GM10847 (cell line): ENCODE results near the gene NEFH.

Source experiments
- POLR2A ChIP-seq: IDR thresholded peaks from 2 replicates; pipeline ENCODE4 v1.6.1; 2011; ENCODE audit not compliant: insufficient read length; ENCODE audit errors: extremely low read depth

NEFH gene

GRCh38 chr22:29480512-29481264, 670 bp downstream of the NEFH start:
- TF ChIP-seq POLR2A, result no peak

DNA sequence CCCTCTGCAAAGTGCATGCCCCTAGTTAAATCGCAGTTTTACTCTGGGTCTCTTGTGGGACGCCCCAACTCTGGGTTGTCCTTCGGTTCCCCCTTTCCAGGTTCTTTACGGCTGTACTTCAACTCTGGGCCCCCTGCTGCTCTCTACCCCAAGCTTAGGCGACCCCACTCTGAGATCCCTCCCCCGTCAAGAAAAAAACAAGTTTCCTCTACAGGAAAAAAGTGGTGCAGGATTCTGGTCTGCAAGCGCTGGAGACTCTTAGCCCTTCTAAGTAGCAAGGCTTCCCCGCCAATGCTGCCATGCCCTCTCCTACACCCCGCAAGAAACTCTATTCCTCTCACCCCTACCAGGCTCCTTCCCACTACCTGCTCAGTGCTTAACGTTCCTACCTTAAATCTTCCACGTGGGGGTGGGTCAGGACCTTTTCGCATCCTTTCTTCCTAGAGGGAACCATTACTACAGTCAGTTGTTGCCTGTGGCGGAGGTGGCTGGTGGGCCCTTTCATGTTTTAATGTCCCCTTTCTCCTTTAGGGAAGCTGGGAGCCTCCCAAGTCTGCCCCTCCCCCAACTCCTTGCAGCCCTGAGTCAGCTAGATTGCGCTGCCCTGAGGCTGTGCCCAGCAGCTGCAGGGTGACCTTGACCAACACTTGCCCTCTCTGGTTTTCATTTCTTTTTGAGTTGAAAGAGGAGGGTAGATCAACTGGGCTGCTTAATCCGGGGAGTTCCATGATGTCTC, 1.4 kb downstream of the NEFH start:
- TF ChIP-seq POLR2A, result no peak

- TF ChIP-seq POLR2A, result no peak
Observed at GRCh38 chr22:29482253-29482652, 2.2 kb downstream of the NEFH start.

DNA sequence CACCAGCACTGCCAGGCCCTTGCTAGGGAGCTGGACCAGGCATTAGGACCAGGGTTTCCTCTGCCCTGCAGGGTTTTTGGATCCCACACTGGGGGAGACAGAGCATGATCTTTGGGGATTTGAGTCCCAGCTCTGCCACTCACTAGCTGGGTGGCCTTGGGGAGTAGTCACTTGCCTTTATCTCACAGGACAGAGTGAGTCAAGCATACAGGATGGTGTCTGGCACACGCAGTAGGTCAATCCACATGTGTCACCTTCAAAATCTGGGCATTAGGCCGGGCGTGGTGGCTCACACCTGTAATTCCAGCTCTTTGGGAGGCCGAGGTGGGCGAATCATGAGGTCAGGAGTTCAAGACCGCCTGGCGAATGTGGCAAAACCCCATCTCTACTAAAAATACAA, 2.7 kb downstream of the NEFH start:
- no peak for TF ChIP-seq POLR2A

DNA sequence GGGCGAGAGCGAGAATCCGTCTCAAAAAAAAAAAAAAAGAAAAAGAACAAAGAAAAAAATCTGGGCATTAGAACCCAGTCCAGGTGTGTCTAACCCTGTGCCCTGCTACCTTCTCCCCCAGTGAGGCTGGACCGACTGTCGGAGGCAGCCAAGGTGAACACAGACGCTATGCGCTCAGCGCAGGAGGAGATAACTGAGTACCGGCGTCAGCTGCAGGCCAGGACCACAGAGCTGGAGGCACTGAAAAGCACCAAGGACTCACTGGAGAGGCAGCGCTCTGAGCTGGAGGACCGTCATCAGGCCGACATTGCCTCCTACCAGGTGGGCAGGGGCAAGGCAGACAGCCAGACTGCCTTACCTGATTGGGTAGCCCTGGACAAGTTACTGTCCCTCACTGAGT, 3.2 kb downstream of the NEFH start:
- TF ChIP-seq POLR2A, result no peak

GRCh38 chr22:29484642-29485041, 4.6 kb downstream of the NEFH start:
- no peak for TF ChIP-seq POLR2A

DNA sequence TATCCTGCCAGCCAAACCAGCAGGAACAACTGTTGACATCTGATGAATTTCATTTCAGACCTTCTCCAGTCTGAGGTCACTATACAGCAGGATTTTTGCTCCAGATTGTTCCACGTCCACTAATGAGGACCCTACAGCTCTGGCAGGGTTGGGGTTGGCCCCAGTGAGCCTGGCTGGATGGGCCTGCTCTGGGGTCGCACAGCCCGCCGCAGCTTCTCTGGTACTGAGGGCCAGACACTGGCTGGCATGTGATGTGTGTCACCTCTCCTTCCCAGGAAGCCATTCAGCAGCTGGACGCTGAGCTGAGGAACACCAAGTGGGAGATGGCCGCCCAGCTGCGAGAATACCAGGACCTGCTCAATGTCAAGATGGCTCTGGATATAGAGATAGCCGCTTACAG, 5.4 kb downstream of the NEFH start:
- no peak for TF ChIP-seq POLR2A

- no peak for TF ChIP-seq POLR2A
Observed at GRCh38 chr22:29487426-29487986, 7.5 kb downstream of the NEFH start.

DNA sequence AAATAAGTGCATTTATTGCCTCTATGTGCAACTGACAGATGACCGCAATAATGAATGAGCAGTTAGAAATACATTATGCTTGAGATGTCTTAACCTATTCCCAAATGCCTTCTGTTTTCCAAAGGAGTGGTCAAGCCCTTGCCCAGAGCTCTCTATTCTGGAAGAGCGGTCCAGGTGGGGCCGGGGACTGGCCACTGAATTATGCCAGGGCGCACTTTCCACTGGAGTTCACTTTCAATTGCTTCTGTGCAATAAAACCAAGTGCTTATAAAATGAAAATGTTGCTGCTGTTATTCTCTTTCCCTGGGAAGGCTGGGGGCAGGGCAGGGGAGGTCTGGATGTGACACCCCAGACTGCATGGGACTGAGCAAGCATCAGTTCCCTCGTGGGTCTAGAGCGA, 11.0 kb downstream of the NEFH start:
- no peak for TF ChIP-seq POLR2A

DNA sequence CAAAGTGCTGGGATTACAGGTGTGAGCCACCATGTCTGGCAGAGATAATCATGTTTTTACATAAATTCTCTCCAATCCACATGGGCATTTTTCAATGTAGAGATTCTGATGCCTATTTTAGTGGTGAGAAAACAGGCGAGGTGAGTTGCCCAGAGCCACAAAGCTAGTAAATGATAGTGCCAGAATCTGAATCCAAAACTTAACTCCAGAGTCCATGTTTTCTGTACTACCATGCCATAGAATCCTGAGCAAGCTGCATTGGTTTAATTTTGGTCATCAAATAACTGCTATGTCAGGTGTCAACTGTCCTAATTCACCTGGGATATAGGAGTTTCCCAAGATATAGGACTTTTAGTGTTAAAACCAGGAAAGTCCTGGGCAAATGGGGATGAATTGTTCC, 13.6 kb downstream of the NEFH start:
- no peak for TF ChIP-seq POLR2A

DNA sequence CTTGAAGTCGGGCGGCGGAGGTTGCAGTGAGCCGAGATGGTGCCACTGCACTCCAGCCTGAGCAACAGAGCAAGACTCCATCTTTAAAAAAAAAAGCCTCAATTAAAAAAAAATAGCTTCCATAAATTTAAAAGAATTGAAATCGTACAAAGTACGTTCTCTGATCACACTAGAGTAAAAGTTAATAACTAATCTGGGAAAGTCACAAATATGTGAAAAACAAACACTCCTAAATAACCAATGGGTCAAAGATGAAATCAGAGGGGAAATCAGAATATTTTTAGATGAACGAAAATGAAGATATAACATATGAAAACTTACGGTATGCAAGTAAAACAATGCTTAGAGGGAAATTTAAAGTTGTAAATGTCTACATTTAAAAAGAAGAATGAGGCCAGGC, 19.8 kb downstream of the NEFH start:
- TF ChIP-seq POLR2A, result no peak

DNA sequence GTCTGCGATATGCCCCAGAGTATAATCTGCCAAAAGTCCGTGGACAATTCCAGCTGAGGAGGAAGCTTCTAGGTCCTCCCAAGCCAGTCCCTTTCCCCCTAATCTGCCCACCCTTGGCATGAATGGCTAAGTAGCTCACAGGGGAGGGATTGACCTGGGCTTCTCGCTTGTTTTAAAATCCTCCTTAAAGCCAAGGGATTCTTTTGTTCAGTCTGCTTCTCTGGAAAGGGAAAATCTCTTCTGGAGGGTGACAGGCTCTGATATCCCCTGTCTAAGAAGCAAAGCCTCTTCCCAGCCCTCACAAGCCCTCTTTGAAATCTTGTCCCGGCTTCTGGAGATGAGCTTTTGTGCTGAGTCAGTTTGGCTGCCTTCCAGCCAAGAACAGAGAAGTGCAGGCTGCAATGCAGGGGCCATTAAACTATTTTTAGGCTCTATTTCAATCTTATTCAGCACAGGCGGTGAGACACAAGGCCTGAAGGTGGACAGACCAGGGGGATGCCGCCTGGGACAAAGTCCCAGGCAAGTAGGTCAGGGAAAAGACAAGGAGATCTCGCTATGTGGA, 23.9 kb downstream of the NEFH start:
- TF ChIP-seq POLR2A, result no peak

GRCh38 chr22:29509298-29509697, 29.3 kb downstream of the NEFH start:
- no peak for TF ChIP-seq POLR2A

DNA sequence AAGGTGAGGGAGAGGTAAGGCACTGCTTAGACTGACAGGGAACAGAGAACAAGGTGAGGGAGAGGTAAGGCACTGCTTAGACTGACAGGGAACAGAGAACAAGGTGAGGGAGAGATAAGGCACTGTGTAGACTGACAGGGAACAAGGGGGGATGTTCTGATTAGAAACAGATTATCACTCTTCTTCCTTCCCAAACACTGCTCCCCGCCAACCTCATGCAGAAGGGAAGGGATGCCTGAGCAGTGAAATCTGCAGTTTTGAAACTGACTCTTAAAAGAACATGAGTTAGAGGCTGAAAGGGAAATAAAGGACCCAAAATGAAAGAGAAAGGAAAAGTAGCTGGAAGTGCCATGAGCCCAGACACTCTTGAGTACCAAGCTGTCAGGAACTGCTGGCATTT, 29.8 kb downstream of the NEFH start:
- TF ChIP-seq POLR2A, result no peak

- TF ChIP-seq POLR2A, result no peak
Observed at GRCh38 chr22:29510542-29510941, 30.5 kb downstream of the NEFH start.
